BLaER1 treated with 17β-estradiol and CSF1 and Interleukin-3, amounts not matched to agents 10 nM and 100 nM (cell line): ENCODE data around the gene SLC25A30.
"Not testable (repeated sequence)": the region's sequence is repeated elsewhere in the genome, so short reads cannot be mapped to it uniquely, and the experiment has no call there.

ENCODE experiments used
- H3K27ac ChIP-seq, 11 experiments: shearing (Covaris generic); formaldehyde crosslinking; 2 replicates each; pipeline ENCODE4 v1.8.1; 2022
- H3K27me3 ChIP-seq, 11 experiments: shearing (Covaris generic); formaldehyde crosslinking; 2 replicates each; pipeline ENCODE4 v1.8.1; 2022
- H3K36me3 ChIP-seq, 11 experiments: shearing (Covaris generic); formaldehyde crosslinking; 2 replicates each; pipeline ENCODE4 v1.8.1; 2022
- H3K4me1 ChIP-seq, 10 experiments: shearing (Covaris generic); formaldehyde crosslinking; 2 replicates each; pipeline ENCODE4 v1.8.1; 2022
- H3K4me2 ChIP-seq, 11 experiments: shearing (Covaris generic); formaldehyde crosslinking; 2 replicates each; pipeline ENCODE4 v1.8.1; 2022
- H3K4me3 ChIP-seq, 10 experiments: shearing (Covaris generic); formaldehyde crosslinking; 2 replicates each; pipeline ENCODE4 v1.8.1; 2022
- H3K9ac ChIP-seq, 11 experiments: shearing (Covaris generic); formaldehyde crosslinking; 2 replicates each; pipeline ENCODE4 v1.8.1; 2022
- H3K9me3 ChIP-seq, 11 experiments: shearing (Covaris generic); formaldehyde crosslinking; replicated peaks in 1 of 11; 2 replicates each; pipeline ENCODE4 v1.8.1; 2022
- H4K20me1 ChIP-seq, 11 experiments: shearing (Covaris generic); formaldehyde crosslinking; 2 replicates each; pipeline ENCODE4 v1.8.1; 2022
- Cebpa-rat ChIP-seq, 11 experiments: shearing (Covaris generic); IDR thresholded peaks; 2 replicates each; pipeline ENCODE4 v1.8.1; 2022

The SLC25A30 gene

DNA sequence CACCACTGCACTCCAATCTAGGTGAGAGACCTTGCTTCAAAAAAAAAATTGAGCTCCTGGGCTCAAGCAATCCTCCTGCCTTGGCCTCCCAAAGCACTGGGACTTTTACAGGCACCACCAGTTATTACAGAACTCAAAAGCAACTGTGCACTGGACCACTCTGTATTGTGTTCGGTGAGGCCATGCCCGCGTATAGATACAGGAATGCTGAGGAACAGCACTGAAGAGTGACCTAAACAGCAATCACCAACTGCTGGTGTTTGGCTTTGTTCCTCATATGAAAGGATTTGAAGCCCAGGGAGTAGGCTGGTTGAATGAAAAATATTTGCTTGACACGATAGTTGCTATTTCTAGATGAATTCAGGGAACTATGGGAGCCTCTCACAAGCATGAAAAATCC lies 29.5 kb downstream of the SLC25A30 start:
- Histone ChIP-seq H3K4me3 (no peak overlapping the region), H3K27ac (no peak overlapping the region), H3K9ac (no peak overlapping the region), H3K4me1 (0 out of 20 replicates have a peak, but pooled peaks cover 0 to 9% (median 0%) of the 10 kb centered on the region in 10 experiments), H3K4me2 (no peak overlapping the region), H3K9me3 (peaks cover 0 to 7% (median 4%) of the 10 kb centered on the region in 11 experiments; a peak in 11 of 22 replicates), H4K20me1 (no peaks in the 10 kb centered on the region), H3K36me3 (peaks cover 16 to 79% (median 47%) of the 10 kb centered on the region in 11 experiments; a peak in 21 of 22 replicates), H3K27me3 (no peaks in the 10 kb centered on the region)
- TF ChIP-seq Cebpa-rat (IDR thresholded peaks at IDR 0.05), result no peak

DNA sequence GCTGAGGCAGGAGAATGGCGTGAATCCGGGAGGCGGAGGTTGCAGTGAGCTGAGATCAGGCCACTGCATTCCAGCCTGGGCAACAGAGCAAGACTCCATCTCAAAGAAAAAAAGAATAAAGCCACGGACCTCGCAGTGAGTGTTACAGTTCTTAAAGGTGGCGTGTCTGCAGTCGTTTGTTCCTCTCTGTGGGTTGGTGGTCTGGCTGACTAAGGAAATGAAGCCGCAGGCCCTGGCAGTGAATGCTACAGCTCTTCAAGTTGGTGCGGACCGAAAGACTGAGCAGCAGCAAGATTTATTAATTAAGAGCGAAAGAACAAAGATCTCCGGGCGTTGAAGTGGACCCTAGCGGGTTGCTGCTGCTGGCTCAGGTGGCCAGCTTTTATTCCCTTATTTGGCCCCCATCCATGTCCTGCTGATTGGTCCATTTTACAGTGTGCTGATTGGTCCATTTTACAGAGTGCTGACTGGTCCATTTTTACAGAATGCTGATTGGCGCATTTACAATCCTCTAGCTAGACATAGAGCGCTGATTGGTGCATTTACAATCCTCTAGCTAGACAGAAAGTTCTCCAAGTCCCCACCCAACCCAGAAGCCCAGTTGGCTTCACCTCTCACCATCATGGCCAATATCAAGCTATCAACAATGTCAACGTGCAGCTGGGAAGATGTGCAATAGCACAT lies 31.1 kb downstream of the SLC25A30 start:
- H3K36me3 ChIP-seq, result peaks cover 16 to 72% (median 40%) of the 10 kb centered on the region in 11 experiments; a peak in 21 of 22 replicates
- H3K4me2 ChIP-seq, H3K4me3 ChIP-seq, H3K9me3 ChIP-seq, H3K27ac ChIP-seq, H4K20me1 ChIP-seq, H3K27me3 ChIP-seq, H3K9ac ChIP-seq, H3K4me1 ChIP-seq: not testable (repeated sequence)

DNA sequence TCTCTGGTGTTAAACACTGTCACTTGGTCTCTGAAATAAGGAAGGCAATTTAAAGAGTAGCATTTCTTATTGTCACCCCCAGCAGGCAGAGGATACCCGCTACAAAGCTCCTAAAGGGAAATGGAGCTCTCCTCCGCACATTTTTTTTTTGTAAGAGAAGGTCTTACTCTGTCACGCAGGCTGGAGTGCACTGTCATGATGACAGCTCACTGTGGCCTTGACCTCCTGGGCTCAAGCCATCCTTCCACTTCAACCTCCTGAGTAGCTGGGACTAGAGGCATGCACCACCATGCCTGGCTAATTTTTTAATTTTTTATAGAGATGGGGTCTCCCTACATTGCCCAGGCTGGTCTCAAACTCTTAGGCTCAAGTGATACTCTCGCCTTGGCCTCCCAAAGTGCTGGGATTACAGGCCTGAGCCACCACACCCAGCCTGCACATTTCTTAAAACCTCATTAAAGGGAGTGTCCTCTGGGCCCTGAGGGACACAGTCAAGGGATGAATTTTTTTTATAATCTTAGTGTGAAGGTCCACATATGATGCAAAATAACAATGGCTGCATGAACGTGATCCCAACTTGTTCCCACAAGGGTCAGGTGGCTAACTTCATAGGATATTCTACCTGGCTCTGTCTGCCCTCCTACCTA lies 32.1 kb downstream of the SLC25A30 start:
- H3K9ac ChIP-seq, result no peak overlapping the region
- no peak for TF ChIP-seq Cebpa-rat (IDR thresholded peaks at IDR 0.05)
- no peak overlapping the region for H3K4me3 ChIP-seq
- no peak overlapping the region for H3K4me2 ChIP-seq
- H3K36me3 ChIP-seq, result peaks cover 12 to 62% (median 35%) of the 10 kb centered on the region in 11 experiments; a peak in 20 of 22 replicates
- H3K4me1 ChIP-seq, result 0 out of 20 replicates have a peak, but pooled peaks cover 0 to 9% (median 0%) of the 10 kb centered on the region in 10 experiments
- H3K27ac ChIP-seq, result no peak overlapping the region
- H3K27me3 ChIP-seq, result no peaks in the 10 kb centered on the region
- H4K20me1 ChIP-seq, result no peaks in the 10 kb centered on the region
- H3K9me3 ChIP-seq, result peaks cover 0 to 7% (median 4%) of the 10 kb centered on the region in 11 experiments; a peak in 11 of 22 replicates

DNA sequence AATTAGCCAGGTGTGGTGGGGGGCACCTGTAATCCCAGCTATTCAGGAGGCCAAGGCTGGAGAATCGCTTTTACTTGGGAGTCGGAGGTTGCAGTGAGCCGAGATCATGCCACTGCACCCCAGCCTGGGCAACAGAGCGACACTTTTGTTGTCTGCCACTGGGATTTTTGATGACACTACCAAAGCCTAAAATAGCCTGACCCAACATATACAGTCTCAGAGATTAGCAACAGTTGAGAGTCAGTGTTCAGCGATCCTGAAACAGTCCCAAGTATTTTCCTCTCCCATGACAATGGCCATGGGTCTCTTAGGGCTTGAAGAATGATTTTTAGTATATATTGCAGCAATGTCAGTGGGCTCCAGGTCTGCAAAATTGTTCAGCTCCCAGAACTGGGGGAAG lies 32.9 kb downstream of the SLC25A30 start:
- Histone ChIP-seq H3K27ac (no peak overlapping the region), H3K36me3 (peaks cover 9 to 55% (median 31%) of the 10 kb centered on the region in 11 experiments; a peak in 20 of 22 replicates), H3K9me3 (peaks cover 0 to 7% (median 4%) of the 10 kb centered on the region in 11 experiments; a peak in 11 of 22 replicates), H4K20me1 (no peaks in the 10 kb centered on the region), H3K9ac (no peak overlapping the region), H3K4me3 (no peak overlapping the region), H3K4me2 (no peak overlapping the region), H3K4me1 (0 out of 20 replicates have a peak, but pooled peaks cover 0 to 9% (median 0%) of the 10 kb centered on the region in 10 experiments), H3K27me3 (no peaks in the 10 kb centered on the region)
- no peak for TF ChIP-seq Cebpa-rat (IDR thresholded peaks at IDR 0.05)

DNA sequence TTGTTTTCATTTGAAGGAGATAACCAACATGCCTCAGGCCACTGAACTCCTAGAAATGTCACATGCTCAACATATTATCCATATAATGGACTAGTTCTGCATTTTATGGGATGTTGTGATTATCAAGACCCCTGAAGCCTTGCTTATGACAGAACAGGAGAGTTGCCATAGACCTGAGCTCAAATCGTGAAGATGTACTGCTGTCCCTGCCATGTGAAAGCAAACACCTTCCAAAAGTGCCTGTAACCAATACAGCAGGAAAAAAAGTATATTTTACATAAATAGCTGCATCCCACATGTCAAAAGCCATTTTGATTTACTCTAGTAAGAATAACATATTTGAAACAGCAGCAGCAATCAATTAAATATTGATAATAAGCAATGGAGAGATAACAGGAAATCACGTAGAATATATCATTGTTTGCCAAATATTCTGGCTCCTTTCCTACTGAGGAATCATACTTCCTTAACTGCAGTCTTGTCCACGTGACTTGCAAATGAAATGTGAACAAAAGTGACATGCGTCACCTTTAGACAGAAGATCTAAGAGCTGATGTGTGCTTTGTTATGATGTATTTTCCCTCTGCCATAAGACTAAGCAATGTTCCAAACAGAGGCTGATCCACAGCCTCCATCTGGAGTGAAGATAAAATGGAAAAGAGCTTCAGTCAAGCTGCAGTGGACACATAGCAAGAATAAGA lies 33.5 kb downstream of the SLC25A30 start:
- no peak for TF ChIP-seq Cebpa-rat (IDR thresholded peaks at IDR 0.05)

DNA sequence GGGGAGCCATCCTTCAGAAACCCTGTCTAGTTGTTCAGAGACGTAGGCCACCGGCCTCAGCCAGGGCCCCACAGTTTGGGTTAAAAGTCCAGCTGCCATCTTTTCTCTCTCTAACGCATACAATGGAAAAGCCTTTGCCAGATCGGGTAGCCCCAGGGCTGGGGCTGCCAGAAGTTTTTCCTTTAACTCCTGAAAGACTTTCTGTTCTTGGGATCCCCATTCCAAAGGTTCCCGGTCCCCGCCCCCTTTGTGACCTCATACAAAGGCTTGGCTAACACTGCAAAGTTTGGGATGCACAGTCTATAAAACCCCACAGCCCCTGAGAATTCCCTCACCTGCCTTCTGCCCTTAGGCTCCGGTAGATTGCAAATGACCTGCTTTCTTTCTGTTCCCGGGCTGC lies 35.4 kb downstream of the SLC25A30 start:
- H4K20me1 ChIP-seq, H3K27me3 ChIP-seq, H3K4me3 ChIP-seq, H3K27ac ChIP-seq, H3K4me2 ChIP-seq, H3K4me1 ChIP-seq, H3K9ac ChIP-seq, H3K9me3 ChIP-seq: not testable (repeated sequence)
- H3K36me3 ChIP-seq, result peaks cover 8 to 40% (median 25%) of the 10 kb centered on the region in 11 experiments; a peak in 20 of 22 replicates

More for the DNA sequence above, 33.5 kb downstream of the SLC25A30 start:
- peaks cover 0 to 7% (median 4%) of the 10 kb centered on the region in 11 experiments; a peak in 11 of 22 replicates for H3K9me3 ChIP-seq
- H4K20me1 ChIP-seq, result no peaks in the 10 kb centered on the region
- H3K36me3 ChIP-seq, result peaks cover 9 to 55% (median 29%) of the 10 kb centered on the region in 11 experiments; a peak in 20 of 22 replicates
- no peak overlapping the region for H3K27ac ChIP-seq
- H3K9ac ChIP-seq, result no peak overlapping the region
- H3K27me3 ChIP-seq, result no peaks in the 10 kb centered on the region
- H3K4me2 ChIP-seq, result no peak overlapping the region
- 0 out of 20 replicates have a peak, but pooled peaks cover 0 to 9% (median 0%) of the 10 kb centered on the region in 10 experiments for H3K4me1 ChIP-seq
- H3K4me3 ChIP-seq, result no peak overlapping the region

DNA sequence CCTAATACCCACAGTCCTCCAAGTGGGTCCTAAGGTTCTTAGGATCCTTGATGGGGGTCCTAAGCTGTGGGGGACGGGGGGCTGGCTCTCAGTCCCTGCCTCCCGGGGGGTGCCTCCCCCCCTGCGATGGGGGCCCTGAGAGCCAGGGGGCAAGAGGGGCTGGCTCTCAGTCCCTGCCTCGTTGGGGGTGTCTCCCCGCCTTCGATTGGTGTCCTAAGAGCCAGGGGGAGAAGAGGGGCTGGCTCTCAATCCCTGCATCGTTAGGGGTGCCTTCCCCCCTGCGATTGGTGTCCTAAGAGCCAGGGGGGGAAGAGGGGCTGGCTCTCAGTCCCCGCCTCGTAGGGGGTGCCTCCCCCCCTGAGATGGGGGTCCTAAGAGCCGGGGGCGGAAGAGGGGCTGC lies 37.0 kb downstream of the SLC25A30 start:
- Histone ChIP-seq H3K9me3 (no peaks in the 10 kb centered on the region), H4K20me1 (no peaks in the 10 kb centered on the region), H3K27ac (no peak overlapping the region), H3K9ac (no peak overlapping the region), H3K4me3 (no peak overlapping the region), H3K4me2 (no peak overlapping the region), H3K27me3 (no peaks in the 10 kb centered on the region), H3K36me3 (peaks cover 0 to 25% (median 15%) of the 10 kb centered on the region in 11 experiments; a peak in 14 of 22 replicates), H3K4me1 (0 out of 20 replicates have a peak, but pooled peaks cover 0 to 9% (median 0%) of the 10 kb centered on the region in 10 experiments)
- no peak for TF ChIP-seq Cebpa-rat (IDR thresholded peaks at IDR 0.05)

DNA sequence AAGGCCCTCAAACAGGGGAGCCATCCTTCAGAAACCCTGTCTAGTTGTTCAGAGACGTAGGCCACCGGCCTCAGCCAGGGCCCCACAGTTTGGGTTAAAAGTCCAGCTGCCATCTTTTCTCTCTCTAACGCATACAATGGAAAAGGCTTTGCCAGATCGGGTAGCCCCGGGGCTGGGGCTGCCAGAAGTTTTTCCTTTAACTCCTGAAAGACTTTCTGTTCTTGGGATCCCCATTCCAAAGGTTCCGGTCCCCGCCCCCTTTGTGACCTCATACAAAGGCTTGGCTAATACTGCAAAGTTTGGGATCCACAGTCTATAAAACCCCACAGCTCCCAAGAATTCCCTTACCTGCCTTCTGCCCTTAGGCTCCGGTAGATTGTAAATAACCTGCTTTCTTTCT lies 37.5 kb downstream of the SLC25A30 start:
- not testable (repeated sequence) for H3K4me2 ChIP-seq, H3K27ac ChIP-seq, H3K9ac ChIP-seq, H4K20me1 ChIP-seq, H3K27me3 ChIP-seq, H3K4me3 ChIP-seq, H3K4me1 ChIP-seq, H3K9me3 ChIP-seq
- peaks cover 0 to 20% (median 11%) of the 10 kb centered on the region in 11 experiments; a peak in 13 of 22 replicates for H3K36me3 ChIP-seq

DNA sequence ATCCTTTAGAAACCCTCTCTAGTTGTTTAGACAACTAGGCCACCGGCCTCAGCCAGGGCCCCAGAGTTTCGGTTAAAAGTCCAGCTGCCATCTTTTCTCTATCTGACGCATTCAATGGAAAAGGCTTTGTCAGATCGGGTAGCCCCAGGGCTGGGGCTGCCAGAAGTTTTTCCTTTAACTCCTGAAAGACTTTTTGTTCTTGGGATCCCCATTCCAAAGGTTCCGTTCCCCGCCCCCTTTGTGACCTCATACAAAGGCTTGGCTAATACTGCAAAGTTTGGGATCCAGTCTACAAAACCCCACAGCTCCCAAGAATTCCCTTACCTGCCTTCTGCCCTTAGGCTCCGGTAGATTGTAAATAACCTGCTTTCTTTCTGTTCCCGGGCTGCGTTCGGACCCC lies 38.7 kb downstream of the SLC25A30 start:
- H3K4me2 ChIP-seq, H3K27ac ChIP-seq, H4K20me1 ChIP-seq, H3K9me3 ChIP-seq, H3K4me3 ChIP-seq, H3K9ac ChIP-seq, H3K27me3 ChIP-seq, H3K4me1 ChIP-seq: not testable (repeated sequence)
- H3K36me3 ChIP-seq, result peaks cover 0 to 17% (median 8%) of the 10 kb centered on the region in 11 experiments; a peak in 11 of 22 replicates

DNA sequence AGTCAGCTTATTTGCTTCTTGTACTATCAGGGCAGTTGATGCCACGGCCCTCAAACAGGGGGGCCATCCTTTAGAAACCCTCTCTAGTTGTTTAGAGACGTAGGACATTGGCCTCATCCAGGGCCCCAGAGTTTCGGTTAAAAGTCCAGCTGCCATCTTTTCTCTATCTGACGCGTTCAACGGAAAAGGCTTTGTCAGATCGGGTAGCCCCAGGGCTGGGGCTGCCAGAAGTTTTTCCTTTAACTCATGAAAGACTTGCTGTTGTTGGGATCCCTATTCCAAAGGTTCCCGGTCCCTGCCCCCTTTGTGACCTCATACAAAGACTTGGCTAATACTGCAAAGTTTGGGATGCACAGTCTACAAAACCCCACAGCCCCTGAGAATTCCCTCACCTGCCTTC lies 39.4 kb downstream of the SLC25A30 start:
- not testable (repeated sequence) for H3K27ac ChIP-seq, H4K20me1 ChIP-seq, H3K4me1 ChIP-seq, H3K9ac ChIP-seq, H3K4me3 ChIP-seq, H3K4me2 ChIP-seq, H3K27me3 ChIP-seq, H3K9me3 ChIP-seq
- peaks cover 0 to 11% (median 2%) of the 10 kb centered on the region in 11 experiments; a peak in 7 of 22 replicates for H3K36me3 ChIP-seq

DNA sequence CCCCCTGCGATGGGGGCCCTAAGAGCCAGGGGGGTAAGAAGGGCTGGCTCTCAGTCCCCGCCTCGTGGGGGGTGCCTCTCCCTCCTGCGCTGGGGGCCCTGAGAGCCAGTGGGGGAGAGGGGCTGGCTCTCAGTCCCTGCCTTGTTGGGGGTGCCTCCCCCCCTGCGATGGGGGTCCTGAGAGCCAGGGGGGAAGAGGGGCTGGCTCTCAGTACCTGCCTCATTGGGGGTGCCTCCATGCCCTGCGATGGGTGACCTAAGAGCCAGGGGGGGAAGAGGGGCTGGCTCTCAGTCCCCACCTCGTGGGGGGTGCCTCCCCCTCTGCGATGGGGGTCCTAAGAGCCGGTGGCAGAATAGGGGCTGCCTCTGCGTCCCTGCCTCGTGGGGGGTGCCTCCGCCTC lies 40.9 kb downstream of the SLC25A30 start:
- not testable (repeated sequence) for H3K9ac ChIP-seq, H3K27ac ChIP-seq, H3K4me3 ChIP-seq, H3K27me3 ChIP-seq, H3K4me2 ChIP-seq, H4K20me1 ChIP-seq, H3K9me3 ChIP-seq
- H3K36me3 ChIP-seq, result peaks cover 0 to 10% (median under 1%) of the 10 kb centered on the region in 11 experiments; a peak in 3 of 22 replicates
- H3K4me1 ChIP-seq, result peaks cover 0 to 12% (median 8%) of the 10 kb centered on the region in 10 experiments; a peak in 7 of 20 replicates

DNA sequence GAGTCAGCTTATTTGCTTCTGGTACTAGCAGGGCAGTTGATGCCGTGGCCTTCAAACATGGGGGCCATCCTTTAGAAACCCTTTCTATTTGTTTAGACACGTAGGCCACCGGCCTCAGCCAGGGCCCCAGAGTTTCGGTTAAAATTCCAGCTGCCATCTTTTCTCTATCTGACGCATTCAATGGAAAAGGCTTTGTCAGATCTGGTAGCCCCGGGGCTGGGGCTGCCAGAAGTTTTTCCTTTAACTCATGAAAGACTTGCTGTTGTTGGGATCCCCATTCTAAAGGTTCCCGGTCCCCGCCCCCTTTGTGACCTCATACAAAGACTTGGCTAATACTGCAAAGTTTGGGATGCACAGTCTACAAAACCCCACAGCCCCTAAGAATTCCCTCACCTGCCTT lies 41.5 kb downstream of the SLC25A30 start:
- H4K20me1 ChIP-seq, H3K27ac ChIP-seq, H3K4me3 ChIP-seq, H3K4me2 ChIP-seq, H3K27me3 ChIP-seq, H3K9ac ChIP-seq, H3K9me3 ChIP-seq: not testable (repeated sequence)
- H3K36me3 ChIP-seq, result peaks cover 0 to 14% (median 4%) of the 10 kb centered on the region in 11 experiments; a peak in 4 of 22 replicates
- peaks cover 0 to 14% (median 8%) of the 10 kb centered on the region in 10 experiments; a peak in 7 of 20 replicates for H3K4me1 ChIP-seq
